Activated CD4-positive, alpha-beta T cell treated with anti-CD3 and anti-CD28 coated beads for 36 hours (primary cell): ENCODE results near the gene ATAD3C. TPM values are rescaled to one million over a fixed set of nuclear protein-coding genes. Genes with fewer than 3 reads are reported as not detected.
"Not testable (repeated sequence)": the region's sequence is repeated elsewhere in the genome, so short reads cannot be mapped to it uniquely, and the experiment has no call there.

ENCODE experiments used
- ATAC-seq: fragments of 200-7000 bp; cut with Tn5 transposase; one replicate; pipeline ENCODE4 v1.10.0; 2021; ENCODE audit warnings: mild to moderate bottlenecking, moderate library complexity
- CTCF ChIA-PET: fragments of 350-600 bp; sonication (Branson Sonifier 250); formaldehyde crosslinking; loops from one replicate; lab custom pipeline; 2021; ENCODE audit warnings: antibody characterized with exemption; lab: Charles Lee
- POLR2A ChIA-PET: fragments of 350-600 bp; sonication (Branson Sonifier 250); formaldehyde crosslinking; loops from one replicate; lab custom pipeline; 2021; ENCODE audit warnings: antibody characterized with exemption, inconsistent platforms; lab: Charles Lee
- DNase-seq: peaks from one replicate; pipeline ENCODE4 v3.0.0-alpha.2; 2020
- H3K27ac Mint-ChIP-seq: one replicate; pipeline ENCODE4 v1.8.0; 2021; ENCODE audit warnings: mixed read lengths
- H3K27me3 Mint-ChIP-seq: one replicate; pipeline ENCODE4 v1.8.0; 2021; ENCODE audit warnings: mixed read lengths
- H3K36me3 Mint-ChIP-seq: one replicate; pipeline ENCODE4 v1.8.0; 2021; ENCODE audit warnings: low read depth, mixed read lengths
- H3K4me1 Mint-ChIP-seq: one replicate; pipeline ENCODE4 v1.8.0; 2021; ENCODE audit warnings: mixed read lengths
- H3K4me3 Mint-ChIP-seq: one replicate; pipeline ENCODE4 v1.8.0; 2021; ENCODE audit warnings: mild to moderate bottlenecking, moderate library complexity, mixed read lengths
- H3K9me3 Mint-ChIP-seq: one replicate; pipeline ENCODE4 v1.8.0; 2021; ENCODE audit warnings: low read depth, mixed read lengths
- intact Hi-C, 2 experiments: fragments of 100-400 bp; cut with DNase I in 1 of 2; cut with micrococcal nuclease in 1 of 2; formaldehyde crosslinking; loops; one replicate each; pipeline versions ENCODE4 v1.14.2 to v1.15.1; 2022 to 2024; cut with DNase I, micrococcal nuclease
- total RNA-seq, 2 experiments: library from RNA; stranded (reverse); gene quantifications; one replicate each; pipeline ENCODE4 v1.2.3, GENCODE V29; 2021

The ATAD3C gene
- total RNA-seq, 2 experiments from 2014 or later, result 0.30 to 0.39 TPM

DNA sequence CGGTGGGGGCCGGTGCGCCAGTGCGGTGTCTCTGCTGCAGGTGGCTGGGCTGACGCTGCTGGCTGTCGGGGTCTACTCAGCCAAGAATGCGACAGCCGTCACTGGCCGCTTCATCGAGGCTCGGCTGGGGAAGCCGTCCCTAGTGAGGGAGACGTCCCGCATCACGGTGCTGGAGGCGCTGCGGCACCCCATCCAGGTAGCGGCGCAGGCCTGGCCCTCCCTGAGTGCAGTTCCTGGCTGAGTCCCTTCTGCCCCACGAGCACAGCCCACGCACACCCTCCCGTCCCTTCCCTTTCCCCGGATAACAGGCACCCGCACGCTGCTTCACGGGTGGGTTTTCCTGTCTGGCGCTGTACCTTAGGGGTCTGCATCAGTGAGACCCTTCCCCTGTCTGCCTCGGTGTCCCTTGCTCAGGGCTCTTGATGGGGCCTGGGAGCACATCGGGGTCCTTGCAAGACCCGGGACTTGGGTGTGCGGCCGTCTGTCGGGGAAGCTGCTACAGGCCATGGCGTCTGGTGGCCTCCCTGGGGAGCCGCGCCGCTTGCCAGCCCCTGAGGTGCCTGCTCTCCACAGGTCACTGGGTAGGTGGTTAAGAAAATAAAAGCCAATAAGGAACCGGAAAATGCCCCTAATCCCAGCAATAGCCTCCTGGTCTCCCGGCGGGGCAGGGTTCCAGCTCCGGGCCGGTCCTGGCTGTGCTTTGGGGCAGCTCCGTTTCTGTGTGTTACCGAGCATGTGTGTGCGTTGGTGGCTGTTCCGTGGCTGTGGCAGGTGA lies 35.7 kb downstream of the ATAD3C start:
- H3K36me3 Mint-ChIP-seq, result peaks cover 28% of the 10 kb centered on the region
- ATAC-seq, intact Hi-C loops, H3K27ac Mint-ChIP-seq, H3K4me3 Mint-ChIP-seq, CTCF ChIA-PET, DNase-seq, H3K27me3 Mint-ChIP-seq, POLR2A ChIA-PET, H3K4me1 Mint-ChIP-seq, H3K9me3 Mint-ChIP-seq: not testable (repeated sequence)

DNA sequence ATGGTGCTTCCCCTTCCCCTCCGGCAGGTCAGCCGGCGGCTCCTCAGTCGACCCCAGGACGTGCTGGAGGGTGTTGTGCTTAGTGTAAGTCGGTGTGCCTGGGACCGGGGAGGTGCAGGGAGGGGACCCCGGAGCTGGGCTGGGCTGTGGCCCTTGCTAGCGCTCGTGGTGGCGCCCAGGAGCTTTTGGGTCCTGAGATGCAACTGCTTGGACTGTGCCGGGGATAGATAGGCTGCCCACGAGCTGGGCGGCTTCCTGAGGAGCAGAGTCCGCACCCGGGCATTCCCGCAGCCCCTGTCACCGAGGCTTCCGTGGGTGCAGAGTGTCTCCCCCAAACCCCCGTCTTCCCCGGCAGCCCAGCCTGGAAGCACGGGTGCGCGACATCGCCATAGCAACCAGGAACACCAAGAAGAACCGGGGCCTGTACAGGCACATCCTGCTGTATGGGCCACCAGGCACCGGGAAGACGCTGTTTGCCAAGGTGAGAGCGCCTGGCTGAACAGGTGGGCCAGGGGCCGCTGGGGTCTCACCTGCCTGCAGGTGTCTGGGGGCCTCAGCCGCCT lies 36.3 kb downstream of the ATAD3C start:
- H3K36me3 Mint-ChIP-seq, result peaks cover 32% of the 10 kb centered on the region
- H3K27me3 Mint-ChIP-seq, ATAC-seq, intact Hi-C loops, H3K9me3 Mint-ChIP-seq, H3K27ac Mint-ChIP-seq, DNase-seq, H3K4me1 Mint-ChIP-seq, POLR2A ChIA-PET, CTCF ChIA-PET, H3K4me3 Mint-ChIP-seq: not testable (repeated sequence)

DNA sequence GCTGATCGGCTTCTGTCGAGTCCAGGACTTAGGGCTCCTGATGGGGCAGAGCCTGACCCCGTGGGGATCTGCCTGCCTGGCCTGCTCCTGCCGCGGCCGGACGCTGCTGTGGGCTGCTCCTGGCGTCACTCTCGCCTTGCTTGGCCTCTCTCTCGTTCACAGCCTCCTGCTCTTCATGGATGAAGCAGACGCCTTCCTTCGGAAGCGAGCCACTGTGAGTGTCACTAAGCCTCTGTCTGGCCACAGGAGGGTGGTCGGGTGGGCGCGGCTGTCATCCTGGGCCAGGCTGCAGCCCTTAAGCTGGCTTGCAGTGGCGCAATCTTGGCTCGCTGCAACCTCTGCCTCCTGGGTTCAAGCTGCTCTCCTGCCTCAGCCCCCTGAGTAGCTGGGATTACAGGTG lies 38.2 kb downstream of the ATAD3C start:
- DNase-seq (no peak), ATAC-seq (no peak)
- Mint-ChIP-seq H3K9me3 (peaks cover 2% of the 10 kb centered on the region), H3K4me1 (no peaks in the 10 kb centered on the region), H3K27ac (no peak overlapping the region), H3K4me3 (no peak overlapping the region), H3K27me3 (no peaks in the 10 kb centered on the region), H3K36me3 (peaks cover 40% of the 10 kb centered on the region)
- POLR2A ChIA-PET, result no interaction called here
- CTCF ChIA-PET, result no interaction called here
- intact Hi-C loops, result no loop called here

DNA sequence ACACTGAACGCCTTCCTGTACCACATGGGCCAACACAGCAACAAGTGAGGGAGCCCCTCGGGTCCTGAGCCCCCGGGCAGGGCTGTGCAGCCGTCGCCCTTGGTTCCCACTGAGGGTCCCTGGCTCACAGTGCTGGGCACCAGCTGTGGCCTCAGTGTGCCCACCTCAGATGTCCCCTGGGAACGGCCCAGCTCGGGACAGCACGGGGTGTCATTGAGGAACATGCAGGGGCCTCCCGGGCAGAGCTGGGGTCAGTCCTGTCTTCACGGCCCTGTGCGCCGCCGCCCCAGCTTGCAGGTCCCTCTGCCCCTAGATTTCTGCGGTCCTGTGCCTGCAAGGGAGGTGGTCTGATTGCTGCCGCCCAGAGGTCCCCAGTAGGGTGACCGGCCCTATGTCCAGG lies 39.7 kb downstream of the ATAD3C start:
- ATAC-seq (no peak), DNase-seq (no peak)
- ChIA-PET POLR2A (no interaction called here), CTCF (no interaction called here)
- Mint-ChIP-seq H3K27ac (no peak overlapping the region), H3K36me3 (peaks cover 50% of the 10 kb centered on the region), H3K4me3 (no peak overlapping the region), H3K9me3 (peaks cover 5% of the 10 kb centered on the region), H3K27me3 (no peaks in the 10 kb centered on the region), H3K4me1 (no peaks in the 10 kb centered on the region)
- intact Hi-C loops, result no loop called here

DNA sequence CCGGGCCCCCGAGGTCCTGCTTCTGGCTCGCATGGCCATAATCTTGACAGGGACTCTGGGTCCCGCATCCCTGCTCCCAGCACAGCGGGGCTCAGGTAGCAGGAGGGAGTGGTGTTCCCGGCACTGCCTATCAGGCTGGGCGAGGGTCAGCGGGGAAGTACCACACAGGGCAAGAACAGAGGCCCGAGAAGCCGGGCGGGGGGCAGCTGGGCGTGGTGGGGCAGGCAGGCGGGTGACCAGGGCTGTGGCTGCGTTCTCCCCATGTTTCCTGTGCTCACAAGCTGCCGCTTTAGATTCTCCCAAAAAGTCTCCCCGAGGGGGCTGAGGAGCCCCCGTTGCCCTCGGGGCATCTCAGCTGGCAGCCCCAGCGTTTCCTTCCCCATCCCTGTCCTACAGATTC lies 40.4 kb downstream of the ATAD3C start:
- Mint-ChIP-seq H3K4me1 (no peaks in the 10 kb centered on the region), H3K27me3 (no peaks in the 10 kb centered on the region), H3K27ac (no peak overlapping the region), H3K36me3 (peaks cover 53% of the 10 kb centered on the region), H3K4me3 (no peak overlapping the region), H3K9me3 (peaks cover 5% of the 10 kb centered on the region)
- intact Hi-C loops, result no loop called here
- DNase-seq (no peak), ATAC-seq (no peak)
- POLR2A ChIA-PET, result no interaction called here
- CTCF ChIA-PET, result no interaction called here

DNA sequence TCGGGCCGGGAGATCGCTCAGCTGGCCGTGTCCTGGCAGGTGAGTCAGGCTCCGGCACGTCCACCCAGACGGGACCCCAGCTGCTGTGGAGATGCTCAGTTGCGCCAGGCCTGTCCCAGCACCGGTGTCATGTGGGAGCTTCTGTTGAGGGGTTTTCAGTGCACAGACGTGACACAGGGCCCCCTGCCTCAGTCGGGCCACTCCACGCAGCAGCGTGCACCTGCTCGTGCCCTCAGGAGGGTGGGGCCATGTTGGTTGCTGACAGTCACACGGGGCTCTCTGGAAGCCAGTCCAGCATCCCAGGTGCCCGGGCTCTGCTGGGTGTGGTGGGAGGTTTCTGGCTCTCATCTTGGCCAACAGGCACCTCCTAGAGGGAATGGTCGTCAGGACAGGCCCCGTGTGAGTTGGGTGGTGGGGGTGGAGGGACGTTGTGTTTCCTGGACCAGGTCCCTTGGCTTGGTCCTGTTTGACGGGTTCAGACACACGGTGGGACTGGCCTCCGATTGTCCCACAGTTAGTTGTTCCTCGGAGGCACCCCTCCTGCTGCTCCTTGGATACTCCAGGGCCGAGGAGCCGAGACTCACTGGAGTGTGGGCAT lies 41.2 kb downstream of the ATAD3C start:
- no peak overlapping the region for H3K4me3 Mint-ChIP-seq
- no peak overlapping the region for H3K27ac Mint-ChIP-seq
- H3K4me1 Mint-ChIP-seq, result no peaks in the 10 kb centered on the region
- POLR2A ChIA-PET, result no interaction called here
- CTCF ChIA-PET, result no interaction called here
- ATAC-seq (no peak), DNase-seq (no peak)
- H3K9me3 Mint-ChIP-seq, result peaks cover 5% of the 10 kb centered on the region
- H3K27me3 Mint-ChIP-seq, result no peaks in the 10 kb centered on the region
- intact Hi-C loops, result no loop called here
- peaks cover 53% of the 10 kb centered on the region for H3K36me3 Mint-ChIP-seq

DNA sequence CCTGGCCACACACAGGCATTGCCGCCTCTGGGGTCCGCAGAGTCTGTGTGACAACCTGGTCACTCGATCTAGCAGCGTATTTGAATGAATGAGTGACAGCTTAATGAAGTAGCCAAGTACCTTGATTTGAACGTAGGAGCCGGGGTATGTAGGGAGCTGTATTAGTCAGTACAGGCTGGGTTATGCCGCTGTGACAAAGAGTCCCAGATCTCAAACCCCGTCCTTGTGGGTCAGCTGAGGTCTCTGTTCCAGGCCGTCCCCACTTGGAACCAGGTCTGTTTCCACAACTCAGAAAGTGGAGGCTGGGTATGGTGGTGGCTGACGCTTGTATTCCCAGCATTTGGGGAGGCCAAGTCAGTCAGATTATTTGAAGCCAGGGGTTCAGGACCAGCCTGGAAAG lies 42.1 kb downstream of the ATAD3C start:
- CTCF ChIA-PET, result no interaction called here
- POLR2A ChIA-PET, result no interaction called here

DNA sequence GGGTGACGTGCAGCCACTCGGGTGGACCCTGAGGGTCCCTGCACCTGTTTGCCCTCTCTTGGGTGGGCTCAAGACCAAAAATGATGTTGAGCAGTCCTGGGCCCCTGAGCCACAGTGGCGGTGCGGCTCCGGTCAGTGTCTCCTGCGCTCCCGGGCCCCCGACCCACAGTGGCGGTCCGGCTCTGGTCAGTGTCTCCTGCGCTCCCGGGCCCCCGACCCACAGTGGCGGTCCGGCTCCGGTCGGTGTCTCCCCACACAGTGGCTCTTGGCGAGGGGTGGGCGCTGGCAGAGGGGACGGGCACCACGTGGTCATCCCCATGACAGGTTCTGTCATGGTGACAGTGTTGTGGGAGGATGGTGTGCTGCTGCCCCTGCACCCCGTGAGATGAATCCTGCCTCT lies 44.8 kb downstream of the ATAD3C start:
- DNase-seq, H3K27me3 Mint-ChIP-seq, H3K4me1 Mint-ChIP-seq, H3K9me3 Mint-ChIP-seq, CTCF ChIA-PET, H3K27ac Mint-ChIP-seq, POLR2A ChIA-PET, H3K4me3 Mint-ChIP-seq, ATAC-seq, intact Hi-C loops: not testable (repeated sequence)
- peaks cover 43% of the 10 kb centered on the region for H3K36me3 Mint-ChIP-seq

More for the DNA sequence above, 42.1 kb downstream of the ATAD3C start:
- no peaks in the 10 kb centered on the region for H3K27me3 Mint-ChIP-seq
- H3K4me3 Mint-ChIP-seq, result no peak overlapping the region
- ATAC-seq (no peak), DNase-seq (no peak)
- peaks cover 5% of the 10 kb centered on the region for H3K9me3 Mint-ChIP-seq
- intact Hi-C loops, result no loop called here
- H3K36me3 Mint-ChIP-seq, result peaks cover 53% of the 10 kb centered on the region
- H3K4me1 Mint-ChIP-seq, result no peaks in the 10 kb centered on the region
- no peak overlapping the region for H3K27ac Mint-ChIP-seq

DNA sequence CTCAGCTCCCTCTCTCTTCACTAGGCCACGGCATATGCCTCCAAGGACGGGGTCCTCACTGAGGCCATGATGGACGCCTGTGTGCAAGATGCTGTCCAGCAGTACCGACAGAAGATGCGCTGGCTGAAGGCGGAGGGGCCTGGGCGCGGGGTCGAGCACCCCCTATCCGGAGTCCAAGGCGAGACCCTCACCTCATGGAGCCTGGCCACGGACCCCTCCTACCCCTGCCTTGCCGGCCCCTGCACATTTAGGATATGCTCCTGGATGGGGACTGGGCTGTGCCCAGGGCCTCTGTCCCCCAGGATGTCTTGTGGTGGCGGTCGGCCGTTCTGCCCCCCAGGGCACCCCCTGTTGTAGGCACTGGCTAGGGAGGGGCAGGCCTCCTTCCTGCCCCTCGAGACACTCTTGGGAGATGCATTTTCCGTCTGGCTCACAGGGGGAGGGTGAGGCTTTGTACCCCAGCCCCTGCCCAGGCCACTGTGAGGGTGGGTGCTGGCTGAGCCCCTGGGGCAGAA lies 46.0 kb downstream of the ATAD3C start:
- ATAC-seq, DNase-seq, intact Hi-C loops, H3K9me3 Mint-ChIP-seq, POLR2A ChIA-PET, H3K4me1 Mint-ChIP-seq, H3K27ac Mint-ChIP-seq, CTCF ChIA-PET, H3K27me3 Mint-ChIP-seq, H3K4me3 Mint-ChIP-seq: not testable (repeated sequence)
- peaks cover 32% of the 10 kb centered on the region for H3K36me3 Mint-ChIP-seq

DNA sequence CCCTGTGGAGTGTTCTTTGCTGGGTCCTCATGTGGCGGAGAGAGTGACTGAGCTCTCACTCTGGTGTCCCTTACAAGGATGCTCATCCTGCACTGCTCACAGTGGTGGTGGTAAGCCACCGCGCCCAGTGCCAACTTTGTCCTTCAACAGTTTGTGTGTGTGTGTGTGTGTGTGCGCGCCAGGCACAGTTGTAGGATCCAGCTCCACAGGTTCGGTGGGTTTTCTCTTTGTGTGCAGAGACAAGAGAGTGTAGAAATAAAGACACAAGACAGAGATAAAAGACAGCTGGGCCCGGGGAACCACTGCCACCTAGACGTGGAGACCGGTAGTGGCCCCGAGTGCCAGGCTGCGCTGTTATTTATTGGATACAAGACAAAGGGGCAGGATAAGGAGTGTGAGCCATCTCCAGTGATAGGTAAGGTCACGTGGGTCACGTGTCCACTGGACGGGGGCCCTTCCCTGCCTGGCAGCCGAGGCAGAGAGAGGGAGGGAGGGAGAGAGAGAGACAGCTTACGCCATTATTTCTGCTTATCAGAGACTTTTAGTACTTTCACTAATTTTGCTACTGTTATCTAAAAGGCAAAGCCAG lies 55.4 kb downstream of the ATAD3C start:
- CTCF ChIA-PET, result interaction anchor here (0.6 to 1.9 kb wide), 6 partner anchors 10 to 130 kb away, joined by 3 to 9 read pairs (median 3); partner anchors contain the start of gene AURKAIP1
- H3K4me1 Mint-ChIP-seq, H3K36me3 Mint-ChIP-seq, H3K9me3 Mint-ChIP-seq, H3K27me3 Mint-ChIP-seq, intact Hi-C loops: not testable (repeated sequence)
- ATAC-seq (peak; percentile 87), DNase-seq (peak; percentile 88)
- POLR2A ChIA-PET, result interaction anchor here (0.6 kb wide), 1 partner anchor 97 kb away, joined by 3 read pairs; no protein-coding TSS in a partner anchor
- Mint-ChIP-seq H3K4me3 (peak overlapping the region; percentile 59), H3K27ac (peak overlapping the region; percentile 87)

DNA sequence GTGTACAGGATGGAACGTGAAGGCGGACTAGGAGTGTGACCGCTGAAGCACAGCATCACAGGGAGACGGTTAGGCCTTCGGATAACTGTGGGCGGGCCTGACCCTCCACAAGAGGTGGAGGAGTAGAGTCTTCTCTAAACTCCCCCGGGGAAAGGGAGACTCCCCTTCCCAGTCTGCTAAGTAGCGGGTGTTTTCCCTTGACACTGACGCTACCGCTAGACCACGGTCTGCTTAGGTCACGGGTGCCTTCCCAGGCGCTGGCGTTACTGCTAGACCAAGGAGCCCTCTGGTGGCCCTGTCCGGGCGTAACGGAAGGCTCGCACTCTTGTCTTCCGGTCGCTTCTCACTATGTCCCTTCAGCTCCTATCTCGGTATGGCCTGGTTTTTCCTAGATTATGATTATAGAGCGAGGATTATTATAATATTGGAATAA lies 55.9 kb downstream of the ATAD3C start:
- H3K36me3 Mint-ChIP-seq, H3K27me3 Mint-ChIP-seq, POLR2A ChIA-PET, H3K9me3 Mint-ChIP-seq, intact Hi-C loops, H3K4me1 Mint-ChIP-seq: not testable (repeated sequence)
- peak overlapping the region; percentile 87 for H3K27ac Mint-ChIP-seq
- DNase-seq (peak; percentile 55), ATAC-seq (peak; percentile 65)
- CTCF ChIA-PET, result interaction anchor here (0.6 to 1.9 kb wide), 4 partner anchors 22 to 130 kb away, joined by 3 to 9 read pairs (median 3); partner anchors contain the start of gene AURKAIP1
- peak overlapping the region; percentile 59 for H3K4me3 Mint-ChIP-seq
